ENCODE data around the gene LYST.

LYST gene

GRCh38 chr1:235709018-235709417, 157.7 kb downstream of the LYST start:
- FAIRE-seq, result no peak

- FAIRE-seq, result no peak
Measured at GRCh38 chr1:235708390-235708962, 158.2 kb downstream of the LYST start.

- no peak for FAIRE-seq
Measured at GRCh38 chr1:235703506-235703905, 163.2 kb downstream of the LYST start.

GRCh38 chr1:235702412-235702811, 164.3 kb downstream of the LYST start:
- FAIRE-seq, result no peak

GRCh38 chr1:235697508-235697907, 169.2 kb downstream of the LYST start:
- no peak for FAIRE-seq

GRCh38 chr1:235689356-235689755, 177.3 kb downstream of the LYST start:
- no peak for FAIRE-seq

- FAIRE-seq, result no peak
Measured at GRCh38 chr1:235688096-235688495, 178.6 kb downstream of the LYST start.

- FAIRE-seq, result no peak
Measured at GRCh38 chr1:235683653-235684052, 183.1 kb downstream of the LYST start.

- no peak for FAIRE-seq
Measured at GRCh38 chr1:235682216-235682615, 184.5 kb downstream of the LYST start.

- no peak for FAIRE-seq
Measured at GRCh38 chr1:235679644-235680043, 187.1 kb downstream of the LYST start.

GRCh38 chr1:235679005-235679404, 187.7 kb downstream of the LYST start:
- no peak for FAIRE-seq

GRCh38 chr1:235675152-235675890, 191.4 kb downstream of the LYST start:
- no peak for FAIRE-seq

GRCh38 chr1:235673981-235674380, 192.7 kb downstream of the LYST start:
- no peak for FAIRE-seq

- FAIRE-seq, result no peak
Measured at GRCh38 chr1:235671992-235672391, 194.7 kb downstream of the LYST start.

- FAIRE-seq, result no peak
Measured at GRCh38 chr1:235670157-235670776, 196.4 kb downstream of the LYST start.

- FAIRE-seq, result no peak
Measured at GRCh38 chr1:235669277-235669676, 197.4 kb downstream of the LYST start.

GRCh38 chr1:235663628-235664027, 203.1 kb downstream of the LYST start:
- no peak for FAIRE-seq

GRCh38 chr1:235661568-235661967, 205.1 kb downstream of the LYST start:
- FAIRE-seq, result no peak

- no peak for FAIRE-seq
Measured at GRCh38 chr1:235659186-235659771, 207.4 kb downstream of the LYST start.

GRCh38 chr1:235657747-235658526, 208.8 kb downstream of the LYST start:
- FAIRE-seq, result no peak

- no peak for FAIRE-seq
Measured at GRCh38 chr1:235657269-235657668, 209.4 kb downstream of the LYST start.

GRCh38 chr1:235652364-235652763, 214.3 kb downstream of the LYST start:
- no peak for FAIRE-seq

GRCh38 chr1:235651170-235651806, 215.4 kb downstream of the LYST start:
- FAIRE-seq, result no peak
